HG03342 (cell line): ENCODE data around the gene RAC2.

Source experiments
- ATAC-seq: cut with Tn5 transposase; IDR thresholded peaks from one replicate; pipeline ENCODE4 v1.9.1; 2021; ENCODE audit warnings: mild to moderate bottlenecking, moderate library complexity; ENCODE audit not compliant: unreplicated experiment

RAC2 gene

GRCh38 chr22:37192204-37192603 lies 51.9 kb downstream of the RAC2 start:
- no peak for ATAC-seq

- no peak for ATAC-seq
Observed at GRCh38 chr22:37190262-37190780, 53.7 kb downstream of the RAC2 start.

- ATAC-seq = no peak
Observed at GRCh38 chr22:37188901-37189466, 55.1 kb downstream of the RAC2 start.

GRCh38 chr22:37187891-37188761 lies 55.9 kb downstream of the RAC2 start, which contains the start of gene C1QTNF6:
Gene C1QTNF6, minus strand, starts transcription at chr22:37188247. Its CDS starts 34 bp downstream, at chr22:37188213.
- no peak for ATAC-seq

- no peak for ATAC-seq
Observed at GRCh38 chr22:37187552-37187890, 56.5 kb downstream of the RAC2 start.

GRCh38 chr22:37186997-37187522 lies 57.0 kb downstream of the RAC2 start:
- no peak for ATAC-seq

- no peak for ATAC-seq
Observed at GRCh38 chr22:37186228-37186996, 57.7 kb downstream of the RAC2 start.

- no peak for ATAC-seq
Observed at GRCh38 chr22:37185646-37186227, 58.3 kb downstream of the RAC2 start.

- no peak for ATAC-seq
Observed at GRCh38 chr22:37184816-37185541, 59.1 kb downstream of the RAC2 start.

GRCh38 chr22:37184380-37184755 lies 59.7 kb downstream of the RAC2 start:
- no peak for ATAC-seq

- no peak for ATAC-seq
Observed at GRCh38 chr22:37183432-37184379, 60.4 kb downstream of the RAC2 start.

GRCh38 chr22:37182949-37183245 lies 61.2 kb downstream of the RAC2 start:
- ATAC-seq = no peak

- no peak for ATAC-seq
Observed at GRCh38 chr22:37182101-37182948, 61.7 kb downstream of the RAC2 start.

- no peak for ATAC-seq
Observed at GRCh38 chr22:37181681-37182080, 62.4 kb downstream of the RAC2 start.

GRCh38 chr22:37180531-37181231 lies 63.4 kb downstream of the RAC2 start:
- ATAC-seq = no peak

- ATAC-seq = no peak
Observed at GRCh38 chr22:37179622-37180420, 64.2 kb downstream of the RAC2 start.

GRCh38 chr22:37179126-37179470 lies 65.0 kb downstream of the RAC2 start:
- no peak for ATAC-seq
